Measurements from ENCODE around the gene MYO7B.

The MYO7B gene

DNA sequence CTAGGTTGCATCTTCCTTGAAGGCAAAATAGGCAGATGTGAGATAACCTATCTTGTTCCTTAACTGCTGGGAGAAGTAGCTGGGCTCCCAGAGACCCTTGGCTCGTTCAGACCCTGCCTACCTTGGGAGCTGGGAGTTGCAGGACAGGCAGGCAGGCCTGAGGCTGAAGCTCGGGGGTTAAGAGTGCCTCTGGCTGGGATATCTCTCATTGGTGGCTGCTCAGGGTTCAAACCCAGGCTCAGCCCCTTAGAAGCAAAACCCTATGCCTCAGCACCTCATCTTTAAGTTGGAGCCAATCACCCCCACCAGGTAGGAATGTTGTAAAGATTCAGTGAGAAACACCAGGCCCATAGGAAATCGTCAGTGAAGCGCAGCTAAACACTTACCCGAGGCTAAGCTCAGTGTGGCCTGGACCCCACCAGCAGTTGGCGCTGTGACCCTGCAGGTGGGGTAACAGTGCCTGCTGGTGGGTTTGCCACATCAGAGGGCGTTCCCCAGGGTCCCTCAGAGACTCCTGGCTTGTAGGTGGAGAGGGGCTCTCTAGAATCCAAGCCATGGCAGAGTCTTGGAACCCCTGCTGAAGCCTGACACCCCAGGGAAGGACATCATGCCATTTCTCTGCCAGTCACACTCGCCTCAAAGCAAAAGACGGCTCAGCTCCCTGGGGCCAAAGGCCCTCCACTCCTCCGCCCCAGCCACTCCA is 55.9 kb downstream of the MYO7B start:
- no peak for FAIRE-seq

DNA sequence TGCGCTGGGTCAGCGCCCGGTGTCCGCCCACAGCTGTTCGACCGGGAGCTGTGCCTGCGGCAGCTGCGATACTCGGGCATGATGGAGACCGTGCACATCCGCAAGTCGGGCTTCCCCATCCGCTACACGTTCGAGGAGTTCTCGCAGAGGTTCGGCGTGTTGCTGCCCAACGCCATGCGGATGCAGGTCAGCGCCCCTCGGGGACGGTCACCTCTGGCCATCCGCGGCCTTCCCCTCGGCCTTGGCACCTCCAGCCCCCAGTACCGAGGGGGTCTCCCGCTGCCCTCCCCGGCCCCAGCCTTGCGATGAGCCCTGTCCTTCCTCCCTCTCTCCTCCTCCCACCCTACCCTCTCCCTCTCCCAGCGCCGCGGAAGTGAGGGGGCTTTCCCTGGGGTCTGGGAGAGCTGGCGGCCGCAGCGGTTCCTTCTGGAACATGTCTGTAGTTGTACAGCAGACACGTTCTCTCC is 57.3 kb downstream of the MYO7B start:
- no peak for FAIRE-seq

DNA sequence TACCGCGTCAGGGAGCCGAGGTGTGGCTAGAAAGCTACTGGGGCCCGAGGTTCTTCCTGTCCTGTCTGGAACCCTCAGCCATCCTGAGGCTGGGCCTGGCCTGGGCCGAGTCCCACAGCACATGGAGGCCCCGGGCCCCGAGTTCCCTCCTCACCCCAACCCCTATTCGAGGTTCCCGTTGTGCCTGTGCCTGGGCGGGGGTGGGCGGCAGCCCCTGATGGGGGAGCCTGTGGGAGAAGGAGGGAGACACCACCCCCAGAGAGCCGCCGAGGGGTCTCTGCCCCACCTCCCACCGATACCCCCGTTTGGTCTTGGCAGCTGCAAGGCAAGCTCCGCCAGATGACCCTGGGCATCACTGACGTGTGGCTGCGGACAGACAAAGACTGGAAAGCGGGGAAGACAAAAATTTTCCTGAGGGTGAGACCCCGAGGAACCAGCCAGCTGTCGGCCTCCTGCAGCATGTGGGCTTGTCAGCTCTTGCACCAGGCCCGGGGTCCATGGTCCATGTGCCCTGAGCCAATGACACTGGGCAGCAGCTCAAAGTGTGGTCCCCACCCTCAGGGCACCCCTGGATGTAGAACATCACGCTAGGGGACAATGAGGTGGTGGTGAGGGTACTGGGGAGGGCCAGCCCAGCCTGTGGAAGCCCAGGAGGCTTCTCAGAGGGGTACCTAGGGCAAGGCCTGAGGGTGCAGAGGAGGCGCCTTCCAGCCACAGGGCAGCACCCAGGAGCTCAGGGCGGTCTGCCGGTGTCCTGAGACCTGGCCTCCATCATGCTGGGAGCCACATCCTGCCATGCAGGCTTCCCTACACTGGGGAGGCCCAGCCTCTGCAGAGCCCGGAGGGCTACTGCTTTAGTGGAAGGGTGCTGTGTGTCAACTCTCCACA is 58.0 kb downstream of the MYO7B start:
- no peak for FAIRE-seq

DNA sequence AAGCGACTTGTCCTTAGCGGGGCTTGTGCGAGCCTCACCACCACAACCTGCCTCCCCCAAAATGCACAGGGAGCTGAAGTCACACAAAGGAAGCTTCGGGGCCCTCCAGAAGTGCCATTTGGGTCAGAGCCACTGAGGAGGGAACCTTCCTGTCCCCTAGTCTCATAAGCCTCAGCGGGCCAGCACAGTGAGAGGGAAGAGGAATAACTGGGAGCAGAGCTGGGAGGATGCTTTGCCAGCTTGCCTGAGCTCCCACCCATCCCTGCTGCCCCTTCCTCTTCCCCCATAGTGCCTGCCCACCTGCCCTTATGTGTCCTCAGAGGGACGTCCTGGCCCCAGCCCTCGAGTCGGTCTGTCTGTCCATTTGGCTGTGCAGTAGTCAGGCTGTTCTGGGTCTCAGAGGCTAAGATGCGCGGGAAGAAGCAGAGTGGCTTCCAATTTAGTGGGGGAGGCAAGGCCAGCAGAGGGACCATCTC is 58.7 kb downstream of the MYO7B start:
- FAIRE-seq, result no peak

DNA sequence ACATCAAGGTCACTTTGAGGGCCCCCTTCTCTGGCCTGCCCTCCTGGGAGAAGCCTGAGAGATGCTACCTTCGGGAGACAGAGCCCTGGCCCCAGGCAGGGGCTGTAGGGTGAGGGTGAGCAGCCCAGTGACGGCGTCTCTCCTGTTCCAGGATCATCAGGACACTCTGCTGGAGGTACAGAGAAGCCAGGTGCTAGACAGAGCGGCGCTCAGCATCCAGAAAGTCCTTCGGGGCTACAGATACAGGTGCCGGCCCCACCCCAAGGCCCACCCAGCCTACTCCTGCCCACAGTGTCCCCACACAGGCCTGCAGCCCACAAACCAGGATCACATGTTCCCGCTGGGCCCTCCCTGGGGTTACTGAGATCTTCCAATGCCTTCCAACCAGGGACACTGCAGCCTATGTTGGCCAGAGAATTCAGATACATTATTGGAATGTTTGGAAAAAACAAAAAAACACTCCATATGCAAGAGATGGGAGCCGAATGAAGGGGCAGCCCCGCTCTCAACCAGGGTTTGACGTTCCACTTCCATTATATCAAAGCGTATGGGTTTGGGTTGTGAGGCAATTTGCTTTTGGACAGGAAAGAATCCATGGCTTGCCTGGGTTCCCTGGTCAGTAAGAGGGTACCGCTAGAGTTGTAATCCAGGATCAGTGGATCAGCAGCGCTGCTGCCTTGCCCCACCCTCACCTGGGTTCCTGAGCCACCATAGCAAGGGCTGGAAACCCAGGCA is 61.0 kb downstream of the MYO7B start:
- FAIRE-seq, result no peak

DNA sequence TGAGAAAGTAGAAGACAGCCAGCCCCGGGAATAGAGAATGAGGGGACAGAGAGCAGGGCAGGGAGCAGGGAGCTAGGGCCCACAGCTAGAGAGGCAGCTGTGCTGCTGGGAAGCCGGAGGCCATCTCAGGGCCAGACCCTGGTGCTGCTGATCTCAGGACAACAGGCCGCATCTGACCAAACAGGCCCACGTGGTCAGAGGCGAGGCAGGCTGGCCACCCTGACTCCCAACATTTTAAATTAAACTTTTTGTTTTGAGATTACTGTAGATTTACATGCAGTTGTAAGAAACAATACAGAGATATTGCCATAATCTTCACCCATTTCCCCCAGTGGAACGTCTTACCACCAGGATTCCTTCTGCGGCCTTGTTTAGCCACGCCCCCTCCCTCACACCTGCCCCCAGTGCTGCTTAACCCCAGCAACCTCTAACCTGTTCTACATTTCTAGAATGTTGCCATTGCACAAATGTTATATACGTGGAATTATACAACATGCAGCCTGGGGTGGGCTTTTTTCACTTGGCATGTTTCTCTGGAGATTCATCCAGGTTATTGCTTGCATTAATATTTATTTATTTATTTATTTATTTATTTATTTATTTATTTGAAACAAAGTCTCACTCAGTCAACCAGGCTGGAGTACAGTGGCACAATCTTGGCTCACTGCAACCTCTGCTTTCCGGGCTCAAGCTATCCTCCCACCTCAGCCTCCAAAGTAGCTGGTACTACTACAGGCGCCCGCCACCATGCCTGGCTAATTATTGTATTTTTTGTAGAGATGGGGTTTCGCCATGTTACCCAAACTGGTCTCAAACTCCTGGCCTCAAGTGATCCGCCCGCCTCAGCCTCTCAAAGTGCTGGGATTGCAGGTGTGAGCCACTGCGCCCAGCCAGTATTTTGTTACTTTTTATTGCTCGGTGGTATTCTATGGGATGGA is 61.8 kb downstream of the MYO7B start:
- FAIRE-seq, result no peak

DNA sequence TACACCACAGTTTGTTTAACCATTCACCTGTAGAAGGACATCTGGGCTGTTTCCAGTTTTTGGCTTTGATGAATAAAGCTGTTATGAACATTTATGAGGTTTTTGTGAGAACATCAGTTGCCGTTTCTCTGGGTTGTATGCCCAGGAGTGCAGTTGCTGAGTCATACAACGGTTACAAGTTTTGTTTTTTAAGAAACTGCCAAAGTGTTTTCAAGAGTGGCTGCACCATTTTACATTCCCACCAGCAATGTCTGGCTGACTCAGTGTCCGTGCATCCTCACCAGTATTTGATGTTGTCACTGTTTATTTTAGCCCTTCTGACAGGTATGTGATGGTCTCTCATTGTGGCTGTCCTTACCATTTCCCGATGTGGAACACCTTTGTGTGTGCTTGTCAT is 62.5 kb downstream of the MYO7B start:
- no peak for FAIRE-seq

DNA sequence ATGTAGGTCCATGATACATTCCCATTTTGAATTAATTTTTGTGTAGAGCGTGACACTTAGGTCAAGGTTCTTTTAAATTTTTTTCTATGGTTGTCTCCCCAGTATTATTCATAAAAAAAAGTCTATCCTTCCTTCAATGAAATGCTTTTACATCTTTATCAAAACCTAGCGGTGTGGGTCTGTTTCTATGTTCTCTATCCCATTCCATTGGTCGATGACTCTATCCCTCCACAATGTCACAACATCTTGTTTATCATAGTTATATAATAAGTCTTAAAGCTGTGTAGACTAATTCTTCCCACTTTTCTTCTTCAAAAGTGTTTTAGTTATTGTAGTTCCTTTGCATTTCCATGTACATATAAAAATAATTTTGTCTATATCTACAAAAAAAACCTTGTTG is 63.2 kb downstream of the MYO7B start:
- FAIRE-seq, result no peak

DNA sequence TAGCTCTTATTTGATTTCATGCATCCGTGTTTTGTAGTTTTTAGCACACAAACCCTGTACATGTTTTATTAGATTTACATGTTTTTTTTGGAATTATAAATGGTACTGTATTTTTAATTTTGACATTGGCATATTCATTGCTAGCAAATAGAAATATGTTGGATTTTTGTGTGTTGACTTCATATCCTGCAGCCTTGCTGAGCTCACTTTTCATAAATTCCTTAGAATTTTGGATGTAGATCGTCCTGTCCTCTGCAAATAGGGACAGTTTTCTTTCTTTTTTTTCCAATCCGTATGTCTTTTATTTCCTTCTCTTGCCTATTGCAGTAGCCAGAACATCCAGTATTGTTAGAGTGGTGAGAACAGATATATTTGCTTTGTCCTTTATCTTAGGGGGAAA is 63.7 kb downstream of the MYO7B start:
- FAIRE-seq, result no peak

DNA sequence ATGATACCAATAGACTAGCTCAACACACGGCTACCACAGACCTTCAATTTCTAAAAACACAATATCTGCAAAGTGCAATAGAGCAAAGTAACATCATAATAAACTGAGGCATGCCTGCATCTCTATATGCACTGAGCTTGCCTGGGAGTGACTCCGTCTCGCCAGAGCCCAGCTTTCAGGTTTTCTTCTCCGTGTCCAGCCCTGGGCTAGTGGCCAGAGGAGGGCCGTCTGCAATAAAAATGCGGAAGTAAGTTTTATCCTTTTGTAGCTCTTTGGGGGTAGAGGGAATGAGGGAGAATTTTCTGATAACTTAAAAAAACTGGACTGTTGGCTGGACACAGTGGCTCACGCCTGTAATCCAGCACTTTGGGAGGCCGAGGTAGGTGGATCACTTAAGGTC is 69.5 kb downstream of the MYO7B start:
- no peak for FAIRE-seq

DNA sequence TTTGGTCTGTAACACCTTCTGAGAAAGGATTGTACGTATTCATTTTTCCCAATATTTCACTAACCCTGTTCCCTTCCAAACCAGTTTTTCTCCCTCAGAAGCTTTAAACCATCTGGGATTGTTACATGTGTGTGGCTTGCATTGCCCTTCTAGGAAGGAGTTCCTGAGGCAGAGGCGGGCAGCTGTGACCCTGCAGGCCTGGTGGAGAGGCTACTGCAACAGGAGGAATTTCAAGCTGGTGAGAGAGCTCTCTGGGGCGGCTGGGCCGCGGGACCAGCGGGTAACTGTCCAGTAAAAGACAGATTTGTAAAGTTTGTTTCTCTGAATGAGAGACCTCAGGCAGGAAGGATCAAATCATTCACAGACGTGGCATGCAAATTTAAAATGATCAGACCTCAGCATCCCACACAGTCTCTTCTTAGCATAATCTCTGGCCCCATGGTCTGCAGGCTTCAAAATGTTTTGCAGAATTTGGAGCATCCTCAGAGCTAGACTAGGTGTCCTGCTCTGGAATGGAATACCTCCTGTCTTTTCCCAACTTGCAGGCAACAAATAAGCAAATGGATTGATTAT is 70.3 kb downstream of the MYO7B start:
- no peak for FAIRE-seq

DNA sequence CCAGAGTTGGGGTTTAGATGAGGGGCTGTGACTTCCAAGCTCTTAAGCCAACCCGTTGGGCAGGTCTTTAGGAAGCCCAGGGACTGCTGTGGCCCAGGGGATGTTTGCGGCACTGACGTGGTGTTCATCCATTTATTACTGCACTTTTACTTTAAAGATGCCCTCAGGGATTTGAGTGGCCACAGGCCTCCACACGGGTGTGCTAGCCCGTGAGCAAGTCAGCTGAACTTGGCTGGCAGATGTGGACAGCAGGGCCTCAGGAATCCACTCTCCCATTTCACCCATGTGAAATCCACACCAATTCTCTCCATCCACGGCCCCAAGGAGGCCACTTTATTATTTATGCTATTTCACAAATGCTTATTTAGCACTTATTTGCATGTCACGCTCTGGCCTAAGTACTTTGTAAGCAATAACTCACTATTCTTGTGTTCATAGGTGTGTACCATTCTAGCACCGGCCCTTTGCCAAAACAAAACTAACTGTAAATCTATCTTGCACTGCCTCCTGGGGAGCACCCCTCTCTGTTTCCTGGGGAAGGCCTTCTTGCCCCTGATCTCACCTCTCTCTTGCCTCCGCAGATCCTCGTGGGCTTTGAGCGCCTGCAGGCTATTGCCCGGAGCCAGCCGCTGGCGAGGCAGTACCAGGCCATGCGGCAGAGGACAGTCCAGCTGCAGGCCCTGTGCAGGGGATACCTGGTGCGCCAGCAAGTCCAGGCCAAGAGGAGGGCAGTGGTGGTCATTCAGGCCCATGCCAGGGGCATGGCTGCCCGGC is 71.3 kb downstream of the MYO7B start:
- no peak for FAIRE-seq

DNA sequence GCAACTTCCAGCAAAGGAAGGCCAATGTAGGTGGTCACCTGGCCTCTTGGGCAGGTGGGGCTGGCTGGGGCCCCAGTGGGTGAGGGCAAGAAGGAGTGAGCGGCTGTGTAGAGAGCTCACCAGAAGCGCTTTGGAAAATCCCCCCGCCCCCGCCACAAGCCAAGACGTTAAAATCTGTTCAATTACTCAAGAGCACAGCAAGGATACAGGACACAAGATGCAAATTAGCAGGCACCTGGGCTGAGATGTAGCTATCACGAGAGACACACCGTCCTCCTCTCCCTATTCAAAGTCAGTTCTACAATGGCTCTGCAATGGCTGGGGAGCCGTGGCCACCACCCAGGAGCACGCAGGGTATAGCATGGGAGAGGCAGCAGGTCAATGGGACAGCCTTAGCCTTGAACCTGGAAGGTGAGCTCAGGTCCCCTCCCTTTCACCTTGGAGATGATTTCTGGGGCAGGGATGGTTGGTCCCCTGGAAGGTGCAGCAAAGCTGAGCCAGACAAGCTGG is 72.0 kb downstream of the MYO7B start:
- no peak for FAIRE-seq

DNA sequence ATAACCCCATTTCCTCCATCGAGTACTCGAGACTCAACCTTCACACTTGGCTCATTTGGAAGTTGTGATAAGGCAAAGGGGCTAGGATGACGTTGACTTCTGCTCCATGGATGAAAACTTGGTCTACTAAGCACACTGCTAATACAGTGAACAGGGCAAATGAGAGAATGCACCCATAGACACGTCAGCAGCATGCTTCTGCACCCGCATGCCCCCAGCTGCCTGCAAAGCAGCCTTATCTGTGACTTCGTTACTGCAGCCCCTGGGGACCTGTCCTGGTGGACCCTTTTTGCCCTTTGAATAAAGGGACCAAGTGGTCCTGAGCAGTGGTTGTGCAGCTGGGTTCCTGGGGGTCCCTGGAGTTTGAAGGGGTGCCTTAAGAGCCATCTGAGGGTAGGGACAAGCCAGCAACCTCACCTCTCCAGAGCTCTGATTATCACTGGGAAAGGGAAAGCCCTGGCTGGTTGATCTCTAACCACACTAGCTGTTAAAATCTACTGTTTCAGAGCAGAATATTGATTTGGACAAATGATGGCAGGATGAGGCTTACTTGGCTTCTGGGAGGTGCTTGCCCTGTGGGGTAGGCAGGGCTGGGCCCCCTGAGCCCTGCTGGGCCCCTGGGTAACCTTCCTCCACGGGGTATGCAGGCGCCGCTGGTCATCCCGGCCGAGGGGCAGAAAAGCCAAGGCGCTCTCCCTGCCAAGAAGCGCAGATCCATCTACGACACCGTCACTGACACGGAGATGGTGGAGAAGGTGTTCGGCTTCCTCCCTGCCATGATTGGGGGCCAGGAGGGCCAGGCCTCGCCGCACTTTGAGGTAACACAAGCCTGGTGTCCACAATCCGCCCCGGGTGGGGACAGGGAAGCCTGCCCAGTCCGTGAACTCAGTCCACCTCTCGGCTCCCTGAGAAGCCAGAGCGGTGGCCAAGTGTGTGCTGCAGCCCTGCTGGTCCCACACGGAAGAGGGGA is 72.9 kb downstream of the MYO7B start:
- FAIRE-seq, result no peak

DNA sequence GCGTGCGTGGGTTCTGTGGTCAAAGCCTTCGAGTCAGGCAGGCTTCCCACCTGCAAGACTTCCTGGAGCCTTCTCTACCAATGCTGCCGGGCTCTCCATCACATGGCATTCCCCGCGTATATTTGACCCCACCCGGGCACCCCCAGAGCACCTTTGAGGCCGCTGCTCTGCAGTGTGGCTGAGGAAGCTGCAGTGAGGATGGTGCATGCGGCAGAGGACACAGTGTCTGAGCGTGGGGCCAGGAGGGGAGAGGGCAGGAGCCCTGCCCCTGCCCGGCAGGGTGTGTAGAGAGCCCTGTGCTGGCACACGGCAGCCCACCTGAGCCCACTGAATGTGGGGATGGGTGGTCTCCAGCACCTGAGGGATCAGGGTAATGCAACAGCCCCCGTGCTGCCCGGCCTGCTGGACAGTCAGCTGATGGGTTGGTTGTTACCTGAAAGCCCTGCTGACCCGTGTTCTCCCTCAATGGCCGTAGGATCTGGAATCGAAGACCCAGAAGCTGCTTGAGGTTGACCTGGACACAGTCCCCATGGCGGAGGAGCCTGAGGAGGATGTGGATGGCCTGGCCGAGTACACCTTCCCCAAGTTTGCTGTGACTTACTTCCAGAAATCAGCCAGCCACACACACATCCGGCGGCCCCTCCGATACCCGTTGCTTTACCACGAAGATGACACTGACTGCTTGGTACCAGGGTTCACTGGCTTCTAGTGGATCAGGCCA is 73.7 kb downstream of the MYO7B start:
- no peak for FAIRE-seq

DNA sequence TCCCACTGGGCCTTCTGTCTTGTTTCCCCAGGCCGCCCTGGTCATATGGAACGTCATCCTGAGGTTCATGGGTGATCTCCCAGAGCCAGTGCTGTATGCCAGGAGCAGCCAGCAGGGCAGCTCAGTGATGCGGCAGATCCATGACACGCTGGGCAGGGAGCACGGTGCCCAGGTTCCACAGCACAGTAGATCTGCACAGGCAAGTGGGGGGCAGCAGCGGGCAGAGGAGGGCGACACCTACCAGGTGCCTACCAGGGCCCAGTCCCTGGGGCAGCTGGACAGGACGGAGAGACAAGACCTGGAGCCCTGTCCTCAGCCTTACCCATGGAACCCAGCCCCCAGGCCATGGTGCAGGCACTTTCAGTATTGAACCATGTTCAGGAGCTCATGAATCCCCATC is 74.3 kb downstream of the MYO7B start:
- no peak for FAIRE-seq

DNA sequence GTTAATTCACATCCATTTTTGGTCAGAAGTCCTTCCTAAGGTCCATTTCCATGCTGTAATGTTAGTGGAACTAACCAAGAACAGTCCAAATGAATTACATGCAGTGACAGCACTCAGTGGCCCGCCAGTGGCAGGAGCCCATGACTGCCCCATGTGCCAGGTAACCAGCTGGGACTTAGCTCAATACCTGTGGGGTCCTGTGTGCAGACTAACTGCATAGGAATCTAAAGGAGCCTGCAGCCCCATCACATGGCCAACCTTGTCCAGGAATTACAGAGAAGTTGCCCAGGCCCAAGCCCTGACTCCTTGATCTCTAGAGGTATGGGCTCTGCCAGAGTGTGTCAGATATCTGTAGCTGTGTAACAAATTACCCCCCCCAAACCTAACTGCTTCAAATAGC is 75.1 kb downstream of the MYO7B start:
- FAIRE-seq, result no peak

DNA sequence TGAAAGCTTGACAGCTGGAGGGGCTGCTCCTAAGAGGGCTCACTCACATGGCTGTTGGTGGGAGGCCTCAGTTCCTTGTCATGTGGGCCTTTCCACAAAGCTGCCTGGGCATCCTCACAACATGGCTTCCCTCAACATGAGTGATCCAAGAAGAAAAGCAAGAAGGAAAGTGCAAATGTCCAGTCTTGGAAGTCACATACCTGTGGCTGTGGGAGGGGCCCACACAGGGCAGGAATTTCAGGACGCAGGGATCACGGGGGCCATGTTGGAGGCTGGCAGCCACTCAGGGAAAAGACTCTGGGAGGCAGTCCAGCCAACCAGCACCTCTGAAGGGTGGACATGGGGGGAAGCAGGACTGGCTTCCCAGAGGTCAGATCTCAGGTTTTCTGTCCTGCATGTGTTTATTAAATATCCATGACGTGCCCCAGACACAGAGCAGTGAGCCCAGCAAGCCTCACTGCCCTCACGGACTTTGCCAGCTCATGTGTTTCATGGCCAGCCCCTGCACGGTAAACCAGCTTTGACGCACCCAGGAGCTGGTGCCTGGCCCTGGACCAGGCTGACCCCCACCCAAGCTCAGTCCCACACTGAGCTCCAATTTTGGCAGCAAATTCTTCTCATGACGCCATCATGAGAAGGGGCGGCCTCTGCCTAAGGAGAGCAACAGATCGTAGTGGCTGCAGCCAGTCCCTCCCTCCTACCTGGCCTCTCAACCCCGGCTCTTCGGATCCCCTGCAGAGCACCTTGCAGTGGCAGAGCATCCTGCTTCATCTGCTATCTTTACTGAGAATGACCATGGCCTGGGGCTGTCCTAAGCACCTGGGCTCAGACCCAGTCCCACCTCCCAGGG is 75.8 kb downstream of the MYO7B start:
- no peak for FAIRE-seq
